ENCODE measurements around the gene EFNA4. TPM values are rescaled to one million over a fixed set of nuclear protein-coding genes. Genes with fewer than 3 reads are reported as not detected.

Gene EFNA4
- total and polyA plus RNA-seq, 2 of the 4 experiments (the other 2 are of a cell fraction) = 3.8 to 11.8 TPM

- Histone ChIP-seq H4K5ac (ENCODE audit: low read depth, low read length) (no peak overlapping the region), H3K4ac (ENCODE audit: low read depth, low read length) (no peak overlapping the region), H3K79me1 (ENCODE audit: low read depth in 1 of 2, low read length in 2 of 2) (peaks cover 10 to 17% of the 10 kb centered on the region in 2 experiments), H2BK5ac (ENCODE audit: low read depth, low read length, poor library complexity, severe bottlenecking) (no peak overlapping the region), H3K56ac (ENCODE audit: extremely low read depth, insufficient read depth, low read length) (no peak overlapping the region), H3K9me1 (ENCODE audit: insufficient read depth, low read length) (peaks cover 3% of the 10 kb centered on the region; the same call in 1 of the 2 replicates), H3K9me3 (ENCODE audit: control insufficient read depth, insufficient read depth, low read length) (no peaks in the 10 kb centered on the region), H3K18ac (ENCODE audit: low read depth, low read length) (no peak overlapping the region), H3K9ac (ENCODE audit: low read depth, low read length) (no peak overlapping the region), H3K14ac (replicated peaks; ENCODE audit: low read depth, low read length) (no peak overlapping the region), H2BK15ac (ENCODE audit: low read depth, low read length) (no peak overlapping the region), H2AK5ac (ENCODE audit: low read depth, low read length) (no peak overlapping the region), H4K8ac (ENCODE audit: low read depth in 2 of 2, low read length in 2 of 2) (no peak overlapping the region), H3K36me3 (ENCODE audit: control insufficient read depth, insufficient read depth, low read length) (peaks cover 21% of the 10 kb centered on the region; the same call in 1 of the 2 replicates), H2BK120ac (ENCODE audit: low read depth, low read length) (no peak overlapping the region), H4K20me1 (ENCODE audit: insufficient read depth, low read length) (peaks cover 17% of the 10 kb centered on the region), H3K4me1 (ENCODE audit: control insufficient read depth, insufficient read depth, low read length) (peaks cover 4% of the 10 kb centered on the region; the same call in 1 of the 2 replicates), H4K91ac (ENCODE audit: insufficient read depth, low read depth, low read length) (no peak overlapping the region), H2BK20ac (ENCODE audit: low read depth, low read length) (no peak overlapping the region), H2AK9ac (replicated peaks; ENCODE audit: low read depth, low read length, poor library complexity) (no peak overlapping the region), H3K27ac (ENCODE audit: insufficient read depth, low read length) (no peak overlapping the region), H2AFZ (replicated peaks; ENCODE audit: low read length, poor library complexity) (no peak overlapping the region), H3K4me3 (ENCODE audit: insufficient read depth, low read depth, low read length) (no peak overlapping the region), H3K27me3 (ENCODE audit: control insufficient read depth, insufficient read depth, low read length) (no peaks in the 10 kb centered on the region), H3K23ac (ENCODE audit: low read depth, low read length) (no peak overlapping the region), H3K4me2 (ENCODE audit: low read depth, low read length) (peak overlapping the region; percentile 57; the same call in 1 of the 2 replicates)
- ChIA-PET CTCF (interaction anchor here (2.1 to 2.3 kb wide), 2 partner anchors 20 to 26 kb away, joined by 7 to 9 read pairs; no protein-coding TSS in a partner anchor), POLR2A (ENCODE audit: unreplicated experiment) (no interaction called here)
- TF ChIP-seq CHD1 (IDR thresholded peaks at IDR 0.05; ENCODE audit: low read depth, low read length) = no peak
- TF ChIP-seq MAZ (IDR thresholded peaks at IDR 0.05; ENCODE audit: borderline replicate concordance, low read depth, low read length) = no peak
- TF ChIP-seq RAD21 (IDR thresholded peaks at IDR 0.05; ENCODE audit: low read length) = no peak
- TF ChIP-seq USF2 (IDR thresholded peaks at IDR 0.05; ENCODE audit: low read depth, low read length) = no peak
- no peak for TF ChIP-seq FOS (IDR thresholded peaks at IDR 0.05; ENCODE audit: low read depth, low read length)
- TF ChIP-seq SMC3 (IDR thresholded peaks at IDR 0.05; ENCODE audit: low read depth, low read length) = no peak
- TF ChIP-seq NFE2L2 (IDR thresholded peaks at IDR 0.05; ENCODE audit: low read depth, low read length) = no peak
- TF ChIP-seq RFX5 (IDR thresholded peaks at IDR 0.05; ENCODE audit: low read depth, low read length) = no peak
- TF ChIP-seq ELK1 (IDR thresholded peaks at IDR 0.05; ENCODE audit: borderline replicate concordance, low read depth, low read length) = no peak
- DNase-seq (no peak), ATAC-seq (ENCODE audit: low read depth) (no peak)
- BruUV-seq (replicated peaks) = no TSS peak
- in situ Hi-C loops (cut with MboI; ENCODE audit: low sequenced_read_pairs) = no loop called here
- WGBS, 2 experiments (ENCODE audit: extremely low coverage in 2 of 2, insufficient read length in 1 of 2) = 14% methylated on average over 1 of the region's 5 CpGs; no CpG with 5 or more reads in 1 of the 2 experiments
- dilution Hi-C loops (cut with HindIII; ENCODE audit: low sequenced_read_pairs, unreplicated experiment) = no loop called here
- intact Hi-C loops (cut with micrococcal nuclease) = loop anchor here (5.0 kb wide), 1 partner anchor 108 kb away; the partner anchor contains the start of gene PBXIP1
These were observed 1.4 kb downstream of the EFNA4 start for GRCh38 chr1:155064832-155065429.
